ENCODE measurements around the gene BECN2.

Gene BECN2

GRCh38 chr1:241947354-241947753, 10.2 kb upstream of the BECN2 start:
- Histone ChIP-seq H3K27me3 (ENCODE audit: insufficient read depth, low read length) (no peaks in the 10 kb centered on the region), H3K9ac (ENCODE audit: low read length) (no peak overlapping the region), H3K27ac (ENCODE audit: low read depth, low read length, poor library complexity, severe bottlenecking) (no peak overlapping the region), H3F3A (ENCODE audit: insufficient read depth, low read length) (no peaks in the 10 kb centered on the region), H3K36me3 (ENCODE audit: insufficient read depth, low read length) (no peaks in the 10 kb centered on the region), H4K20me1 (ENCODE audit: insufficient read depth, low read length) (no peaks in the 10 kb centered on the region), H2AFZ (ENCODE audit: low read length) (no peak overlapping the region), H3K4me3 (ENCODE audit: low read depth, low read length, poor library complexity, severe bottlenecking) (no peak overlapping the region), H3K4me2 (ENCODE audit: low read length) (no peak overlapping the region), H3K79me2 (ENCODE audit: insufficient read depth, low read length) (no peaks in the 10 kb centered on the region), H3K9me2 (ENCODE audit: low read depth, low read length) (no peaks in the 10 kb centered on the region), H3K9me3 (ENCODE audit: low read length) (no peaks in the 10 kb centered on the region), H3K4me1 (ENCODE audit: insufficient read depth, low read length, severe bottlenecking) (no peaks in the 10 kb centered on the region)
- no peak for TF ChIP-seq EZH2 (IDR thresholded peaks at IDR 0.05; ENCODE audit: borderline replicate concordance, low read length)
- no peak for TF ChIP-seq CTCF (IDR thresholded peaks at IDR 0.05; ENCODE audit: low read length)

GRCh38 chr1:241950390-241950789, 7.2 kb upstream of the BECN2 start:
- Histone ChIP-seq H3K27me3 (ENCODE audit: insufficient read depth, low read length) (no peaks in the 10 kb centered on the region), H3K9me3 (ENCODE audit: low read length) (no peaks in the 10 kb centered on the region), H3K79me2 (ENCODE audit: insufficient read depth, low read length) (no peaks in the 10 kb centered on the region), H3K9ac (ENCODE audit: low read length) (no peak overlapping the region), H4K20me1 (ENCODE audit: insufficient read depth, low read length) (no peaks in the 10 kb centered on the region), H3K4me1 (ENCODE audit: insufficient read depth, low read length, severe bottlenecking) (no peaks in the 10 kb centered on the region), H3K4me3 (ENCODE audit: low read depth, low read length, poor library complexity, severe bottlenecking) (no peak overlapping the region), H3F3A (ENCODE audit: insufficient read depth, low read length) (no peaks in the 10 kb centered on the region), H3K4me2 (ENCODE audit: low read length) (no peak overlapping the region), H3K9me2 (ENCODE audit: low read depth, low read length) (no peaks in the 10 kb centered on the region), H2AFZ (ENCODE audit: low read length) (no peak overlapping the region), H3K27ac (ENCODE audit: low read depth, low read length, poor library complexity, severe bottlenecking) (no peak overlapping the region), H3K36me3 (ENCODE audit: insufficient read depth, low read length) (no peaks in the 10 kb centered on the region)
- TF ChIP-seq CTCF (IDR thresholded peaks at IDR 0.05; ENCODE audit: low read length) (no peak), EZH2 (IDR thresholded peaks at IDR 0.05; ENCODE audit: borderline replicate concordance, low read length) (no peak)

DNA sequence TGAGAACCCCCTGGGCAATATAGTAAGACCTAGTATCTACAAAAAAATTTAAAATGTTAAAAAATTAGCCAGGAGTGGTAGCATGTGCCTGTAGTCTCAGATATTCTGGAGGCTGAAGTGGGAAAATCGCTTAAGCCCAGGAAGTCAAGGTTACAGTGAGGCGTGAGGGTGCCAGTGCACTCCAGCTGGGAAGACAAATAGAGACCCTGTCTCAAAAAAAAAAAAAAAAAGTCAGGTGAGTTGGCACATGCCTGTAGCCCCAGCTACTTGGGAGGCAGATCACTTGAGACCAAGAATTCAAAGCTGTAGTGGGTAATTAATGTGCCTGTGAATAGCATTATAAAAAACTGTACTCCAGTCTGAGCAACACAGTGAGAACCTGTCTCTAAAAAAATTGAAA, 4.6 kb downstream of the BECN2 start:
- no peak overlapping the region for H3K4me2 ChIP-seq (ENCODE audit: low read length)
- H2AFZ ChIP-seq (ENCODE audit: low read length): no peak overlapping the region
- no peak overlapping the region for H3K27ac ChIP-seq (ENCODE audit: low read depth, low read length, poor library complexity, severe bottlenecking)
- TF ChIP-seq EZH2 (IDR thresholded peaks at IDR 0.05; ENCODE audit: borderline replicate concordance, low read length): no peak
- TF ChIP-seq CTCF (IDR thresholded peaks at IDR 0.05; ENCODE audit: low read length): no peak
- H4K20me1 ChIP-seq (ENCODE audit: insufficient read depth, low read length): no peaks in the 10 kb centered on the region
- no peaks in the 10 kb centered on the region for H3K79me2 ChIP-seq (ENCODE audit: insufficient read depth, low read length)
- no peaks in the 10 kb centered on the region for H3F3A ChIP-seq (ENCODE audit: insufficient read depth, low read length)
- H3K4me3 ChIP-seq (ENCODE audit: low read depth, low read length, poor library complexity, severe bottlenecking): no peak overlapping the region
- H3K9ac ChIP-seq (ENCODE audit: low read length): no peak overlapping the region
- H3K9me2 ChIP-seq (ENCODE audit: low read depth, low read length): no peaks in the 10 kb centered on the region
- no peaks in the 10 kb centered on the region for H3K4me1 ChIP-seq (ENCODE audit: insufficient read depth, low read length, severe bottlenecking)
- H3K27me3 ChIP-seq (ENCODE audit: insufficient read depth, low read length): no peaks in the 10 kb centered on the region
- no peaks in the 10 kb centered on the region for H3K9me3 ChIP-seq (ENCODE audit: low read length)
- no peaks in the 10 kb centered on the region for H3K36me3 ChIP-seq (ENCODE audit: insufficient read depth, low read length)
